OCI-LY3 (cell line): ENCODE results near the gene DPYD.

Experiments used
- H2AFZ ChIP-seq: fragments of 200-600, 300-600 bp; shearing (Covaris generic); 2 replicates; pipeline ENCODE4 v1.6.0; 2014; ENCODE audit warnings: antibody characterized with exemption, low read depth, low read length
- H3K27ac ChIP-seq: fragments of 200-600, 300-600 bp; sonication (generic); 2 replicates; pipeline ENCODE4 v1.5.1; 2014; ENCODE audit warnings: mild to moderate bottlenecking, low read length, moderate library complexity, mixed read lengths
- H3K27me3 ChIP-seq: fragments of 200-600, 300-600 bp; sonication (generic); 2 replicates; pipeline ENCODE4 v1.6.1; 2014; ENCODE audit warnings: low read depth, low read length, mixed read lengths
- H3K36me3 ChIP-seq: fragments of 200-600, 300-600 bp; sonication (generic); replicated peaks from 2 replicates; pipeline ENCODE3; 2014; ENCODE audit warnings: low read depth, low read length, mixed read lengths
- H3K4me1 ChIP-seq: fragments of 300-600, 200-600 bp; sonication (generic); 2 replicates; pipeline ENCODE4 v1.6.1; 2014; ENCODE audit warnings: low read length, mixed read lengths
- H3K4me2 ChIP-seq: fragments of 200-600, 300-600 bp; sonication (generic); 2 replicates; pipeline ENCODE4 v1.6.1; 2014; ENCODE audit warnings: low read length, mixed read lengths
- H3K4me3 ChIP-seq: fragments of 300-600, 200-600 bp; sonication (generic); 2 replicates; pipeline ENCODE4 v1.5.1; 2014; ENCODE audit warnings: antibody characterized with exemption, mild to moderate bottlenecking, low read length, moderate library complexity
- H3K79me2 ChIP-seq: fragments of 300-600, 200-600 bp; shearing (Covaris generic); 2 replicates; pipeline ENCODE4 v1.6.1; 2014; ENCODE audit warnings: mild to moderate bottlenecking, low read length, mixed read lengths
- H3K9ac ChIP-seq: fragments of 300-600, 200-600 bp; shearing (Covaris generic); 2 replicates; pipeline ENCODE4 v1.6.0; 2014; ENCODE audit warnings: mild to moderate bottlenecking, low read length, moderate library complexity
- H3K9me3 ChIP-seq: fragments of 200-600, 300-600 bp; shearing (Covaris generic); 2 replicates; pipeline ENCODE4 v1.6.1; 2014; ENCODE audit warnings: low read length, mixed read lengths; ENCODE audit not compliant: insufficient read depth
- H4K20me1 ChIP-seq: fragments of 200-600, 300-600 bp; sonication (generic); 2 replicates; pipeline ENCODE4 v1.6.1; 2016; ENCODE audit warnings: low read length, mixed read lengths; ENCODE audit not compliant: insufficient read depth
- EZH2phosphoT487 ChIP-seq: fragments of 200-600 bp; shearing (Covaris generic); IDR thresholded peaks from 2 replicates; pipeline ENCODE4 v1.6.1; 2018; ENCODE audit warnings: antibody characterized with exemption, mixed run types, low read depth
- TF ChIP-seq, protein P1 (sequence below): fragments of 200-600, 300-600 bp; sonication (generic); IDR thresholded peaks from 2 replicates; pipeline ENCODE4 v1.5.1; 2014; ENCODE audit warnings: antibody characterized with exemption, low read length, low read depth

The DPYD gene

DNA sequence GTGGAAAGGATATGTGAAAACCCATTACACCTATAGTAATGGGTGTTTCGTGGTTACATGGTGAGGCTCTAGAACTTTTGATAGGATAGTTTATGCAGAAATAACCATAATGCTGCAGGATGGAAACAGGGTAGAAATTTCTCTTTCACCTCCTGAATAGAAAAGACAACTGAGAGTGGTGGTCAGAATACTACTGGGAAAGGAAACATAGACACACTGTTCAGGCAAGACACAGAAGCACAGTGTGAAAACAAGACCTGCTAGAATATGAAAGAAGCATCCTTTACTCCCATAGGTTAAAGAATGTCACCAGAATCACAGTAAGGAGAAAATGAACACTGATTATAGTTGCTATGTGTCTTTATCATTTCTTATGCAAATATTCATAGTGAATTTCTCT lies 496.6 kb downstream of the DPYD start:
- Histone ChIP-seq H3K27me3 (no peaks in the 10 kb centered on the region), H3K9me3 (no peaks in the 10 kb centered on the region), H4K20me1 (no peaks in the 10 kb centered on the region), H3K79me2 (no peaks in the 10 kb centered on the region), H3K4me2 (no peak overlapping the region), H3K9ac (no peak overlapping the region), H3K27ac (no peak overlapping the region), H3K4me1 (peaks cover 10% of the 10 kb centered on the region), H3K4me3 (no peak overlapping the region), H3K36me3 (no peaks in the 10 kb centered on the region), H2AFZ (no peak overlapping the region)
- no peak for TF ChIP-seq EZH2phosphoT487
- TF ChIP-seq, protein P1, sequence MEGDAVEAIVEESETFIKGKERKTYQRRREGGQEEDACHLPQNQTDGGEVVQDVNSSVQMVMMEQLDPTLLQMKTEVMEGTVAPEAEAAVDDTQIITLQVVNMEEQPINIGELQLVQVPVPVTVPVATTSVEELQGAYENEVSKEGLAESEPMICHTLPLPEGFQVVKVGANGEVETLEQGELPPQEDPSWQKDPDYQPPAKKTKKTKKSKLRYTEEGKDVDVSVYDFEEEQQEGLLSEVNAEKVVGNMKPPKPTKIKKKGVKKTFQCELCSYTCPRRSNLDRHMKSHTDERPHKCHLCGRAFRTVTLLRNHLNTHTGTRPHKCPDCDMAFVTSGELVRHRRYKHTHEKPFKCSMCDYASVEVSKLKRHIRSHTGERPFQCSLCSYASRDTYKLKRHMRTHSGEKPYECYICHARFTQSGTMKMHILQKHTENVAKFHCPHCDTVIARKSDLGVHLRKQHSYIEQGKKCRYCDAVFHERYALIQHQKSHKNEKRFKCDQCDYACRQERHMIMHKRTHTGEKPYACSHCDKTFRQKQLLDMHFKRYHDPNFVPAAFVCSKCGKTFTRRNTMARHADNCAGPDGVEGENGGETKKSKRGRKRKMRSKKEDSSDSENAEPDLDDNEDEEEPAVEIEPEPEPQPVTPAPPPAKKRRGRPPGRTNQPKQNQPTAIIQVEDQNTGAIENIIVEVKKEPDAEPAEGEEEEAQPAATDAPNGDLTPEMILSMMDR = no peak

DNA sequence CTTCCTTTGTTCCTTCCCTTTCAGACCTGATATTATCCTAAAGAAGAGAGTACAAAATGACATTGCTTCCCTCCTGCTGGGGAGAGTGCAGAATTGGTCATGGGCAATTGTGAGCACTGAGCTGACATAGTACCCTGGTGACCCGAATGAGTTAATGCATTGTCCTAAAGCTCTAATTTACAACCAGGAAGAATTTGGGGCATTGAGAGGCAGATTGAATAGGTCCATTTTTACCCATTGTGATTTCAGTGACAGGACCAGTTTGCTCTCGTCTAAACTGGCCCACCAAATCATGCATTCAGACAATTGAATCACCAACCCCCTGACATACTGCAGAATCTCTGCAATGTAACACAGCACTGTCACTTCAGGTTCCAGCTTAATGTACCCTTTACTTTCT lies 497.4 kb downstream of the DPYD start:
- H3K4me2 ChIP-seq = no peak overlapping the region
- no peaks in the 10 kb centered on the region for H4K20me1 ChIP-seq
- H3K9me3 ChIP-seq = no peaks in the 10 kb centered on the region
- peaks cover 10% of the 10 kb centered on the region for H3K4me1 ChIP-seq
- H3K27ac ChIP-seq = no peak overlapping the region
- TF ChIP-seq EZH2phosphoT487 = no peak
- TF ChIP-seq, protein P1 = no peak
- no peaks in the 10 kb centered on the region for H3K79me2 ChIP-seq
- H3K9ac ChIP-seq = no peak overlapping the region
- H2AFZ ChIP-seq = no peak overlapping the region
- no peak overlapping the region for H3K4me3 ChIP-seq
- H3K36me3 ChIP-seq = no peaks in the 10 kb centered on the region
- no peaks in the 10 kb centered on the region for H3K27me3 ChIP-seq

DNA sequence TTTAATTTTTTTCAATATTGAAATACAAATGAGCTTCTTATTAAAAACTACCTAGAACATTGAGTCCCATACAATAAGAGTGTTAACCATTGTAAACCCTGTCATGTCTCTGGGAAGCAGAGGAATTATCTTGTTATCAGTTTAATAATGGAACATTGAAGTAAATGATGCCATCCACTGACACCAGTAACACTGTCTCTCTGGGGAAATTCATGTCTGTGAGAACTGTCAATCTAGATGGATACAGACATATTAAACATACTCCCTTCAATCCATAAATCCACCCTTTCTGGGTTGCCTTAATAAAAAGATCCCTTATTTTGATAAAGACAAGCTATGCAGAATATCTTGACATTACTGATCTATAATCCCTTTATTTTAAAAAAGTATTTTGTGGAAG lies 503.2 kb downstream of the DPYD start:
- Histone ChIP-seq H3K4me3 (no peak overlapping the region), H3K36me3 (no peaks in the 10 kb centered on the region), H4K20me1 (no peaks in the 10 kb centered on the region), H3K4me1 (no peaks in the 10 kb centered on the region), H3K4me2 (no peak overlapping the region), H2AFZ (no peak overlapping the region), H3K27ac (no peak overlapping the region), H3K9ac (no peak overlapping the region), H3K27me3 (no peaks in the 10 kb centered on the region), H3K79me2 (no peaks in the 10 kb centered on the region), H3K9me3 (no peaks in the 10 kb centered on the region)
- TF ChIP-seq, protein P1 = no peak
- no peak for TF ChIP-seq EZH2phosphoT487

DNA sequence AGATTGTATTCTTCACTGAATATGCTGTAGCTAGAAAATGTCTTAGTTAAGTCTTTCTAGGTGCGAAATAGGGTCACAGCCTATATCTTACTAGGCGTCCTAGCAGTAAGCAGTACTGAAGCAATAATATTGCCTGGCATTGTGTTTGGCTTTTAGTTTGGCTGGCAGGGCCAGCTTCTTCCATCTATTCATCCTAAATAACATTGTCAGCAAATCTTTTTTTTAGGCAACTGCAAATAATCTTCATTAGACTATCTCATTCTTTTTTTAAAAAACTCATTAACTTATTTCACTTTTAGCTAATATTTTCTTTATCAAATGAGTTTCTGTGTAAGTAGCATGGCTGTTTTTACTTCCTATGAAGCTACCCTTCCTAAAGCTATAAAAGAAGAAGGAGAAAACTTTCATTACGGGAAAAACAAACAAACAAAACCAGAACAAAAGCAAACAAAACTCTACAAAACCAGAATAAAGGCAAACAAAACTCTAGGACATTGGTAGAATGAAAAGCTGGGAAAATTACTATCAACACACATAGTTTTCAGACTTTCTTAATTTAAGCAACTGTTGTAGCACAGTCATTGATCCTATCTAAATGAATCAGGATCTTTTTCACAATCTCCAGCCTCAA lies 506.0 kb downstream of the DPYD start:
- no peaks in the 10 kb centered on the region for H3K79me2 ChIP-seq
- no peaks in the 10 kb centered on the region for H3K9me3 ChIP-seq

More for the DNA sequence above, 506.0 kb downstream of the DPYD start:
- H2AFZ ChIP-seq = no peak overlapping the region
- no peaks in the 10 kb centered on the region for H3K27me3 ChIP-seq
- no peaks in the 10 kb centered on the region for H4K20me1 ChIP-seq
- H3K36me3 ChIP-seq = no peaks in the 10 kb centered on the region
- no peak overlapping the region for H3K4me3 ChIP-seq
- H3K27ac ChIP-seq = no peak overlapping the region
- TF ChIP-seq, protein P1 = no peak
- TF ChIP-seq EZH2phosphoT487 = no peak
- H3K4me1 ChIP-seq = no peaks in the 10 kb centered on the region
- H3K4me2 ChIP-seq = no peak overlapping the region
- no peak overlapping the region for H3K9ac ChIP-seq
